NCI-H1105 (cell line): ENCODE data around the gene ABHD17C.

Experiments
- DNase-seq: peaks from one replicate; lab custom pipeline; 2025; lab: John Stamatoyannopoulos, UW

The ABHD17C gene

DNA sequence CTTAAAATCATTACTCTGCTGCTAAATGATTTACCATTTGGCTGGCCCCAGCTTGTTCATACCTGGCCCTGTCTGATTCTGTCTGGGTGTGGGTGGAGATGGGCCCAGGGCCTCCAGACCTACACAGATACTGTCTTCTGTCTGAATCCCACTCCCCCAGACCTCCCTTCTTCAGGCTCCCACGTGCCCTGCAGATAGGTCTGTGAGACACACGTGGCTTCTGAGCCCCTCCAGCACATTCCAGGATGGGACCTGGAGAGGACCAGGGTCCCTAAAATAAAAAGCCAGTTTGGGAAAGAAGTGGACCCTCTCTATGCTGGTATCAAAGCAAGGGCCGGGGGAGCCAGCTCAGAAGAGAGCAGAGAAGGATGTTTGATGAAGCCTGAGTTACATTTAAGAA, 69.4 kb downstream of the ABHD17C start:
- DNase-seq = no peak

DNA sequence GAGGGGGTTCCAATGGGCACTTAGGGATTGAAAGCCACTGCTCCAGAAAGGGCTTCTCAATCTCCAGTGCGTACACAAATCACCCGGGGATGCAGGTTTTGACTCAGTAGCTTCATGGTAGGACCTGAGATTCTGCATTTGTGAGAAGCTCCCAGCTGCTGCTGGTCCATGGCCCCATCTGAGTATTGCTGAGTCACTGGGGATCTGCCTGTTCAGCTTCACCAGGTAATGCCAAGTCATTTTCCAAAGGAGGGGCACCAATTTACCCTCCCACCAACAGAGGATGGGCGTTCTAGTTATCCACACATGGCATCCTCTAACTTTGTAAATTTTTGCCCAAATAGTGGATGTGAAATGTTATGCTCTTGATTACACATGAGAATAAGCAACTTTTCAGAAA, 71.2 kb downstream of the ABHD17C start:
- no peak for DNase-seq

DNA sequence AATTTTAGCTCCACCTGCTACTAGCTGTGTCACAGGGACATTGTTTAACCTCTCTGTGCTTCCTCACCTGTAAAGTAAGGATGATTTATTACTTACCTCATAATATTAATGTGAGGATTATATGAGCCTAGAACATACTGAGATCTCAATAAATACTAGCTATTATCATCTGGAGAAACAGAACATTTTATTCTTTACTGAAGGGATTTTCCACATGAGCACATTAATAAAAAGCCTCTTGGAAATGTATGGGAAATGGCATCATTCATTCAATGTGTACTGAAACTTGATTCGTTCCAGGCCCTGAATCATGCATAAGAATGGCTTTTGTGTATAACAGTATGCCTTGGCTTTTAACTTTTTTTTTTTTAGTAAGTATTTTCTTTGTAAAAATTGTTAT, 73.0 kb downstream of the ABHD17C start:
- DNase-seq = no peak

DNA sequence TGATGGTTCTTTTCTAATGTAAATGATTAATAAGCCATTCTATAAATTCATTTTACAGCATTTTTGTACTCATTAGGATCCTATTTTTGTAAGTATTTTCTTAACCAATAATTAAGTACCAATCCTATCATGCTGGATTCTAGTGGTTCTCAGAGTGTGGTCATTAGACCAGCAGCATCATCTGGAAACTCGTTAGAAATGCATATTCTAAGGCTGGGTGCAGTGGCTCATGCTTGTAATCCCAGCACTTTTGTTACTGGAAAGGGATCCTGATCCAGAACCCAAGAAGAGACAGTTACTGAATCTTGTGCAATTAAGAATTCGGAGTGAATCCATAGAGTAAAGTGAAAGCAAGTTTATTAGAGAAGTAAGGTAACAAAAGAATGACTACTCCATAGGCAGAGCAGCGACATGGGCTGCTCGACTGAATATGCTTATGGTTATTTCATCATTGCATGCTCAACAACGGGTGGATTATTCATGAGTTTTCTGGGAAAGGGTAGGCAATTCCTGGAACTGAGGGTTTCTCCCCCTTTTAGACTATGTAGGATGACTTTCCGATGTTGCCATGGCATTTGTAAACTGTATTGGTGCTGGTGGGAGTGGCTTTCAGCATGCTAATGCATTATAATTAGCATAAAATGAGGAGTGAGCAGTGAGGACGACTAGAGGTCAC, 74.2 kb downstream of the ABHD17C start:
- DNase-seq = no peak

DNA sequence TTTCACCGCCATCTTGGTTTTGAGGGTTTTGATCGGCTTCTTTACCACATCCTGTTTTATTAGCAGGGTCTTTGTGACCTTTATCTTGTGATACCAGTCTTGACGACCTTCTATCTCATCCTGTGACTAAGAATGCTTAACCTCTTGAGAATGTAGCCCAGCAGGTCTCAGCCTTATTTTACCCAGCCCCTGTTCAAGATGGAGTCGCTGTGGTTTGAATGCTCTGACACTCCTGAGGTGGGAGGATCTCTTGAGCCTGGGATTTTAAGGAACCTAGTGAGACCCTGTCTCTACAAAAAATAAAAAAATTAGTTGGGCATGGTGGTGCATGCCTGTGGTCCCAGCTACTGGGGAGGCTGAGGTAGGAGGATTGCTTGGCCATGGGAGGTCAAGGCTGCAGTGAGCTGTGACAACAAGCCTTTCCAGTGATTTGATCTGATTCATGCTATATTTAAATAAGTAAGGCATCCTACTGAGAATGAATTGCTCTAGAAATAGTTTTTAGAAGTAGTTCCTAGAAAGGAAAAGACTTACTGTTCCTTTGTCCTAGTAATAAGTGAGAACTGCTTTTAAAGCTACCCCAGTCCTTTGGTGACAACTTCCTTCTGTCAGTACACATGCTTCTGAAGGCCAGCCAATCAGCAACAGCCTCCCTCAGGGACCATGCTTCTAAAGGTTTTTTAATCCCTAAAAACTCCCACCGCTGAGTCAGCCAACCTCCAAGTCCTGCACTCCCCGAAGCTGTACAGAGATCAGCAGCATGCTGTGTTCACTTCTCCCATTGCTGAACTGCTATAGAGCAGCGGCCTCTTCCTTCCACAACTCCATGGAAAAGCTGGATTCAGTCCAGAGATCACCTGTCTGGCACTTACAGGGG, 75.0 kb downstream of the ABHD17C start:
- no peak for DNase-seq

DNA sequence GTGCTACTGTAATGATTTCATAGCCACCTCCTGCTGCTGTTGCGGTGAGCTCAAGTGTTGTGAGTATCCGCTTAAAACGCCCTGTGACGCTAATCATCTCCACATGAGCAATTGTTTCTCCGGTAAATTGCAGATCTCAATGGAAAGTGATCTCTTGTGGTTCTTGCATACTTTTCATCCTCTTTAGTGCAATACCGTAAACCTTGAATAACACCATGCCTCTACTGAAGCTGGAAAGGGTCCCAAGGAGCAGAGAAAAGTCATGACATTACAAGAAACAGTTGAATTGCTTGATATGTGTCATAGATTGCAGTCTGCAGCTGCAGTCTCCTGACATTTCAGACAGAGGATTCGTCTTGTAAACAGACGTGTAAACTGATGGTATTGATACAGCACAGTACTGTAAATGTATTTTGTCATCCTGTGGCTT, 78.0 kb downstream of the ABHD17C start:
- no peak for DNase-seq

DNA sequence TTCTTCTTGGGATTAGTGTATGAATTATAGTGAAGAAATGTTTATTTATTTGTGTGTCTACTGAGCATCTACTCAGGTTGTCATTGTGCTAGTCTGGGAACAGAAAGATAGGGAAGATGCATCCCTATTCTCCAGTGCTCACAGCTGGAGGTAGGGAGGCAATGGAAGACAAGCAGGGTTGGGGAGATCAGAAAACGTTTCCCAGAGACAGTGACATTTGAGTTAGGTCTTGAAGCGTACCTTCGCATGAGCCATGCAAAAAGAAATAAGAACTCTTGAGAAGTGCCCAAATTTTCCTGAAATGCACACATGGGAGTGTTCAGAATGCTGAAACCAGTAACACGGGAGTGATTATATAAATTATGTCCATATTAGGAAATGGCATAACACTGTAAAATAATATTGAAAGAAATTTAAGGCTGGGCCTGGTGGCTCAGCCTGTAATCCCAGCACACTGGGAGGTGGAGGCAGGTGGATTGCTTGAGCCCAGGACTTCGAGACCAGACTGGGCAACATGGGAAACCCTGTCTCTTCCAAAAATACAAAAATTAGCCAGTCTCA, 78.8 kb downstream of the ABHD17C start:
- DNase-seq = no peak

DNA sequence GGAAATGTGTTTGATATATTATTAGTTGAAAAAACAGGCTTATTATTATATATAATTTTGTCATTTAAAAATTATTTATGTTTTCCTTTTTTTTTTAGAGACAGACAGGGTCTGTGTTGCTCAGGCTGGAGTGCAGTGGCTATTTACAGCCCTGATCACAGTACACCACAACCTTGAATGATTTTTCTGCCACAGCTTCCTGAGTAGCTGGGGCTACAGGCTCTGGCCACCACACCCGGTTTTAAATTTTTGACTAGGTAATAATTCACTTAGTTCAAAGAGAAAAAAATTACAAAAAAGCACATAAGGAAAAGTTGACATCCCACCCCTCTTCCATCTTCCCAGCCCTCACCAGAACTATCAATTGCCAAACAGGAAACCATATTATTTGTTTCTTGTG, 79.4 kb downstream of the ABHD17C start:
- DNase-seq = no peak

DNA sequence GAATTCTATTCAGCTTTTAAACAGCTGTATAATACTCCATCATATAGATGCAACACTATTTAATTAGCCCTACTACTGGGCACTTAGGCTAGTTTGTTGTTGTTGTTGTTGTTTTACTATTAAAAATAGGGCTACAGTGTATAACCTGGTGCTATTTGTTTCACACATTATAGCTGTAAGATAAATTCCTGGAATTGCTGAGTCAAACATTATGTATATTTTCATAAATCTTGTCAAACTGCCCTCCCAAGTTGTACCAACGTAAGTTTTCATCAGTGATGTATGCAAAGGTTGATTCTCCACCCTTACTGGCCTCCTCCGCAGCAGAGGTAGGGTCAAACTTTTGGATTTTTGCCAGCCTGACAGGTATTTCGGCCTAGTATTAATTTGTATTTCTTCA, 80.2 kb downstream of the ABHD17C start:
- DNase-seq = no peak

DNA sequence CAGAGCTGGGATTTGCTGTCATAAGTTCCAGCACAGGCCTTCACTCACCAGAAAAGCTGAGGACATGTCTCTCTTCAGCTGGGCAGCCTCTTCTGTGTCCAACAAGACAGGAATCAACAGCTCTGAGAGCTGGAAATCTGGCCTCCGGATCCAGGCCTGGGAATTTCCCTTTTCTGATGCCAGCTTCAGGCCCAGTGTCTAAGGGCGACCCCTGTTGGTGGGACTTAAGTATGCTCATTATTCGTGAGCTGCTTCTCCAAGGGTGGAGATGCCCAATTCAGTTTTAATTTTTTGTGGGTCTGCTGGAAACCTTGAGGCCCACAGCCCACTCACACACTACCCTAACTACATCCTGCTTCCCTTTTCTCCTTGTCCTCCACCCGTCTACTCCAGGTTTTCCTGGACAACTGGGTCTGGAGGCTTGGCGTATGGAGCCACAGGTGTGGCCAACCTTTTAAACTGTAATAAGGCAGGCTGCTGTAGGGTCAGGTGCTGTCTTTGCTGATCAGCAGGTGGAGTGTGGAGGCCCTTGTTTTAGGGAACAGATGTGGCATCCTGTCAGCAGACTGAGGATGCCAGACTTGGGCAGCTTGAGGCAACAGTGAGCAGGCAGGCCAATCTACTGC, 81.4 kb downstream of the ABHD17C start:
- peak; percentile 37 for DNase-seq

DNA sequence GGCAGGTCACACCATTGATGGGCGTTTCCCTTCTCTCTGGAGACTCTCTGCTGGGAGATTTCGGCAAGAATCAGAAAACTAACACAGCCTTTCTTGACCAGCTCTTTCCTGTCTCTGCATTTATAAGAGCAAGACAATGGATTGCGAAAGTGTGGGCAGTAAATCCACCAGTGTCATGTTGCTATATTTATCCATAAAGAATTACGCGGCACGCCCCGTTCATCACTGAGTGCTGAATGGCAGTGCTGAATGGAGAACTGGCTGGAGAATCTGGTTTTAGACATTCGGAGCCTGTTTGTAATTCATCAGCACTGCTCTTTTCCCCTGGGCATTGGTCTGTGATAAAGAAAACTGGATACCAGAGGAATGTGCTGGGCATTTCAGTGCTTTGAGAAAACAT, 82.0 kb downstream of the ABHD17C start:
- DNase-seq = no peak

DNA sequence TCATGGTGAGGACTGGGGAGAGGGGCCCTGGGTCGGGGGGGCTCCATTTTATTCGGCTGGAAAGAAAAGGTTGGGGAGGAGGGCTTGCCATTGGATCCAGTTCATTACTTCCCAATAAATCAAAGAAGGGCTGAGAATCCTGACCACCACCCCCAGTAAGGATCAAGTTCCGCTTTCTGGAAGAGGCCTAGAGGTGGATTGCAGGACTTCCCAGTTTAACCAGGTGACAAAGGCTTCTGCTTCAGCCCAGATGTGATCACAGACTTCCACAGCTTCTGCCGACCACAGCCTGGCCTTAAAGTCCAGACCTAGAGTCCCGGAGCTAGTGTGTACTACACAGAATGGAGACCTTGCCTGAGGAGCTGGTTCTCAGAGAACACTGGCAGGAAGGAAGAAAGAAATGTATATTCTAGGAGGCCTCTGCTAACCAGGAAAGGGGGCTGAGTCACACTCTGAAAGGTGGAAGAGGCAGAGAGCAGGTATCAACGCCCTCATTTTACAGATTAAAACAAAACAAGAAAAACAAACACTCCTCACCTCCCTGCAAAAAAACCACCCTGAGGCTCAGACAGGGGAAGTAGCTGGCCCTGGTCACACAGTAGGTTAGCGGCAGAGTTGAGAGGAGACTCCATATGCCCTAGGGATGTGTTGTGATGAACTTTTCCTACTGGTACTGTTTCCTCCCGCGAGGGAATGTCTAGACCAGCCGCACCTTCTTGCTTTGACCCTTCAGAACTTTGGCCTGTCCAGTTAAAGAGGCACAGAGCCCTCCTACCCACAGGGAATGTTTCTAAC, 82.9 kb downstream of the ABHD17C start:
- DNase-seq = no peak

DNA sequence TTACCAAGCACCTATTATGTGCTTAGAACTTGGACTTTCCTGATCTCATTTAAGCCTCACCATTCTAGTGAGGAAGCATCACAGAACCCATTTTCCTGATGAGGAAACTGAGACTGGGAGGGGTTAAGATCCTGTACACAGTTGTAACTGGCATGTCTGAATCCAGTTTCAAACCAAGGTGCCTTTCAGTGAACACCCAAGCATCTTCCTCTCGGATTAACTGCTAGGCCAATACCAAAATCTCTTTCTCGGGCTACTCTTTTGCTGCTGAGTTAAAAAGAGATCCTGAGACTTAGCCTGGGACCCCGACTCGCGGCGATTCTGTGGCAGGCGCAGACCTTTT, 83.5 kb downstream of the ABHD17C start:
- no peak for DNase-seq

DNA sequence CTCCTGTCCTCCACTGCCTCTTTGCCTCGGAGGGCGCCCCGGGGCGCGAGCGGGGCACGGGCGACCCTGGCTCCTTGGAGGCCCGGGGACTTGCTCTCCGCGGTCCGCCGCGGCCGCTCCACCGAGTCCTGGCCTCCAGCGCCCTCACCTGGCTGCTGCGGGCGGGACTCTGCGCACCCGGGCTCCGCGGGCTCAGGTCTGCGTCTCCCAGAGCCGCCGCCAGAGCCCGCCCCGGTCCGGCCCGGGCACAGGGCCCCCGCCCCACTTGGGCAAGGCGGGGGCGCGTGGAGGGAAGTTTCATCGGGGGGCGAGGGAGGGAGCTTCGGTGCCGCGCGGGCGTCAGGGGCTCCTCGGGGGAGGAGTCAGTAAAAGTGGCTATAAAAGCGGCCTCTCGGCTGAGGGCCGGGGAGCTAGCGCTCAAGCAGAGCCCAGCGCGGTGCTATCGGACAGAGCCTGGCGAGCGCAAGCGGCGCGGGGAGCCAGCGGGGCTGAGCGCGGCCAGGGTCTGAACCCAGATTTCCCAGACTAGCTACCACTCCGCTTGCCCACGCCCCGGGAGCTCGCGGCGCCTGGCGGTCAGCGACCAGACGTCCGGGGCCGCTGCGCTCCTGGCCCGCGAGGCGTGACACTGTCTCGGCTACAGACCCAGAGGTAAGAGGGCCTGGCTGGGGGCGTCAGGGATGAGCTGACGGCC, 84.0 kb downstream of the ABHD17C start, which contains the start of gene CEMIP:
Gene CEMIP, plus strand, starts transcription at position 407 of the 694 bp plus-strand sequence. CDS start 94,510 bp downstream, outside the sequence.
- peak; percentile 49 for DNase-seq

DNA sequence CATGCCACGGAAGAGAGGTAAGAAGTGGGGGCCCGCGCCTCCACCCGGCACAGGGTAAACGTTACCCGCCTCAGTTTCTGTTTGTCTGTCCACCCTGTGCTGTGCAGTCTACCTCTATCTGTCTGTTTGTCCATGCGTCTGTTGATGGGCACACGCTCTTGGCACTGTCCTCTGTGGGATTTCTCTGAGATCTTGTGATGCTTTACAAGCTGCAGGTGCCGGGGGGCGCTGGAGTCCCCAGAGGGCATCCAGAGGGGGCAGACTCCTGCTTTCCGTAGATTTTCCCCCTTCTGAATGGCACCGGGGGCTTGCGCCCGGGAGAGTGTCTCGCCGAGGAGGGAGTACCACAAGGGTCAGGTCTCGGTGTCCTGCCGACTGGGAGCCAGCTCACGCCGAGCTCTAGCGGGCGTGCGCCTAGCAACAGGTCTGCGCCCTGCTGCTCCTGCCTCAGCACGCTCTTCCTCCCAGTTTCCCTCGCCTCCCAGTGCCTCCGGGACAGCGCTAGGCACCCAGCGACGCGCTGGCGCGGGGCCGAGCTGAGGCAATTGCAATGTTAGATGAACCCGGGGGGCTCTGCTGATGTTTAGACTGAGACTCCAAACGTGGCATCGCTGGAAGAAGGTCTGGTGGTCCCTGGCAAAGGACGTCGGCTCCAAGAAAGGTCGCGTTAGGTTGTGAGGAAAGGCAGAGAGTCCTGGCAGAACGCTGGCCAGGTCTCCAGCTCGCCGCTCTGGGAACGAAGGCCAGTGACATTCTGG, 84.7 kb downstream of the ABHD17C start:
- DNase-seq = no peak

DNA sequence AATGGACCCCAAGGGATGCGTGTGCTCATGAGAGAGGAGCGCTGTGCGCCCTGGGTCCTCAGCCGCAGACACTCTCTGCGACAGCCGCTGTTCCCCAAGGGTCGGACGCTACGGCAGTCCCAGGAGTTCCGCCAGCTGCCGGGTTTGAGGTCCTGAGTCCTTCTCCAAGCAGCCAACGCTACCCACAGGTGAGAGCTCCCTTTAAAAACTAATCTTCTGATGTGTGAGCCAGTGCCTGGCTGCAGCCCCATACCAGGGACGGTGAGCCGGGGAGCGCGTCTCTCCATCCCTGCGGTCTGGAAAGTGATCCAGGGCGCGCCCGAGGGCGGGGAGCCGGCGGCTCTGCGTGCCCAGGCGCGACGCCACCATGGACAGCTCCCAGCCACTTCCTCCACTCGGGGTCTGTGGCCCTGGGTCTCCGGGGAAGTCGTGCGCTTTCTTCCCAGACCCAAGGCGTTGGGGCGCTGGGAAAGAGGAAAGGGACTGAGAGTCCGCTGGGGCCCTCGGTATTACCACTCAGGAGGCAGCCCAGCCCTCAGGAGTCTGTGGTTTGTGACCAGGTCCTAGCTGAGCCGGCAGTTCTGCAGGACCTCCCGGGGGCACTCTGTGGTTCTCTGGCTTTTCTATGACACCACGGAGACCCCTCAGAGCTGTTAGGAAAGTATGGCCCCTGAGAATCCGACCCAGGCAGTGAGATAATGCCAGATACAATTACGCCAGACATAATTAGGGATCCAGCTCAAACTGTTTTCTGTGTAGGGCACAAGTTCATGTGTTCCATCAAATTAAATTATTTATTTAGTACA, 85.5 kb downstream of the ABHD17C start:
- no peak for DNase-seq

DNA sequence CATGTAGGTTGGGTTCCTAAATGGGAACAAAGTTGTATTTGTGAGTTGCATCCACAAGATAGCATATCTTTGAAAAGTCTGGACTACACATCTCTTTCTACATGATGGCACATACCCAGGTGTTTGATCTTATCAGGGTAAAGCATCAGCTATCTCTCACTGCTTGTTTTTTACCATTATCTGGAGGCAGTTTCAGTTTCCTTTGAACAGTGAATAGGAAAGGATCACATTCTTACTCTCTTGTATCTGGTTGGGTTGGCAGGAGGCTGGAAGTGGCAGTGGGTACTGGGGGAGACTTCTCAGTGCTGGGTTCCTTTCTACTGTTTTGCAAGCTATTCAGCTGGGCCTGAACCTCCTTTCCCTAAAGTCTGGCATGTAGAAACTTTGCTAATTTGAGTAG, 88.2 kb downstream of the ABHD17C start:
- DNase-seq = no peak

DNA sequence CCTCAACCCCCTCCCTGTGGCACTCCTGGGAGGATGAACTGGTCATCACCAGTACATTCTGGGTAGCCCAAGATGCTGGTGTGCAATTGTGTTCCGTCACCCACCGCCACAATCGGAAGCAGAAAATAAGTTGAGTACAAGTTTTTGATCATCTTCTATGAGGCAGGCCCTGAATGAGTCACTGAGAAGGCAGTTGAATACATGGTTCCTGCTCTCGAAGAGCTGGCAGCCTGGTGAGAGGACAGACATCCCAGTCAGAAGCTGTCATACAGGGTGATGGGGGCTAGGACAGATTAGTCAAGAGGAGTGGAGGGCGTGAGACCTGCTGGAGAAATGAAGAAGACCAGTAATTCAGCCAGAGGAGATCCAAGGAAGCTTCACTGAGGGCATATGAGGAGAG, 90.2 kb downstream of the ABHD17C start:
- no peak for DNase-seq

DNA sequence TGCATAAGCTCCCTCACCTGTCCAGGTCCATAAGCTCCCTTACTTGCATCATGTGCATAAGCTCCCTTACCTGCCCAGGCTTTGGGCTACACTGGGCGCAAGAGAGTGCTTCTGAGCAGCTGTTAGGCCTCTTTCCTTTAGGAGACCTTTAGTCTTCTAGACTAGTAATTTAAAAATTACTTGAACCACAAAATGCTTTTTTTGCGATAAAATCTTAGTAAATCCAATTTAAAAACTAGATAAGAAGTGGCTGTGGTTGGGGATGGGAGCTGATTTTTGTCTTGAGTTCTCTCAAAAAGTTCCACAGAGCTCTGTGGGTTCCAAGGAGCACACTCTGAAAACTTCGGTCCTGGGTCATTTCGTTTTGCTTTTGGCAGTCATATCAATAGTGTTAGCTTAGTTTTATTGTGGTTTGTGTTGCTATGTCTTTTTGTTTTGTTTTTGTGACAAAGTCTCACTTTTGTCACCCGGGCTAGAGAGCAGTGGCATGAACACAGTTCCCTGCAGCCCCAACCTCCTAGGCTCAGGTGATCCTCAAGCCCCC, 90.8 kb downstream of the ABHD17C start:
- DNase-seq = no peak
